ENCODE data around the gene TYK2. TPM values are rescaled to one million over a fixed set of nuclear protein-coding genes. Genes with fewer than 3 reads are reported as not detected.

Gene TYK2
- total and polyA plus RNA-seq, 2 of the 13 experiments (the other 11 are each of a cell fraction or from before 2014, with no cell fraction given), result 38.8 to 60.1 TPM

- TF ChIP-seq ZNF790 (CRISPR knock-in tag; IDR thresholded peaks at IDR 0.05; ENCODE audit: borderline replicate concordance), result no peak
- TF ChIP-seq STAG1 (CRISPR knock-in tag; IDR thresholded peaks at IDR 0.05), result no peak
- TF ChIP-seq FOSL2 (CRISPR knock-in tag; IDR thresholded peaks at IDR 0.05), result no peak; the same call in 1 of the 2 replicates
- TF ChIP-seq GMEB2 (CRISPR knock-in tag; IDR thresholded peaks at IDR 0.05; ENCODE audit: low read depth), result no peak
- TF ChIP-seq MXD1 (CRISPR knock-in tag; IDR thresholded peaks at IDR 0.05), result no peak
- no peak for TF ChIP-seq IRX3 (CRISPR knock-in tag; IDR thresholded peaks at IDR 0.05; ENCODE audit: borderline replicate concordance, low read depth)
- no peak; the same call in 1 of the 2 replicates for TF ChIP-seq ZXDC (CRISPR knock-in tag; IDR thresholded peaks at IDR 0.05)
- no peak for TF ChIP-seq NR1H2 (CRISPR knock-in tag; IDR thresholded peaks at IDR 0.05; ENCODE audit: borderline replicate concordance, low read depth)
- TF ChIP-seq BORCS8-MEF2B (CRISPR knock-in tag; IDR thresholded peaks at IDR 0.05), result no peak
- TF ChIP-seq ZC3H4 (CRISPR knock-in tag; IDR thresholded peaks at IDR 0.05; ENCODE audit: borderline replicate concordance), result no peak
- TF ChIP-seq POGK (CRISPR knock-in tag; conservative IDR thresholded peaks at IDR 0.05), result peak; percentile 44; the same call in 1 of the 2 replicates
- peak; percentile 8 for TF ChIP-seq TEAD3 (CRISPR knock-in tag; optimal IDR thresholded peaks at IDR 0.05; ENCODE audit: borderline replicate concordance)
- peak; percentile 49 for TF ChIP-seq REPIN1 (CRISPR knock-in tag; IDR thresholded peaks at IDR 0.05; ENCODE audit: borderline replicate concordance, low read depth)
- peak; percentile 99 for TF ChIP-seq NFYC (CRISPR knock-in tag; IDR thresholded peaks at IDR 0.05)
- TF ChIP-seq SMAD3 (CRISPR knock-in tag; IDR thresholded peaks at IDR 0.05), result no peak
- TF ChIP-seq ZFAT (CRISPR knock-in tag; conservative IDR thresholded peaks at IDR 0.05), result no peak
- peak; percentile 73 for TF ChIP-seq KMT2A (CRISPR knock-in tag; IDR thresholded peaks at IDR 0.05)
- peak; percentile 84 for TF ChIP-seq PRDM15 (CRISPR knock-in tag; IDR thresholded peaks at IDR 0.05)
Observed at GRCh38 chr19:10380313-10381102, at the start of gene TYK2 (continued).
